SK-N-SH (cell line): Measurements from ENCODE around the gene TAOK3. TPM values are rescaled to one million over a fixed set of nuclear protein-coding genes. Genes with fewer than 3 reads are reported as not detected.

Source experiments
- CTCF ChIA-PET: fragments of 300-600, 350-600 bp; formaldehyde crosslinking; extraction: SDS; loops from one replicate; lab custom pipeline; 2021; lab: Yijun Ruan, JAX
- POLR2A ChIA-PET: fragments of 350-600 bp; sonication (Branson Sonifier 250); formaldehyde crosslinking; extraction: SDS; loops from one replicate; lab custom pipeline; 2020; ENCODE audit warnings: antibody characterized with exemption, inconsistent platforms; lab: Yijun Ruan, JAX
- DNase-seq: peaks from one replicate; pipeline ENCODE4 v3.0.0; 2012
- H2AFZ ChIP-seq: fragments of 200-600 bp; sonication (generic); 2 replicates; pipeline ENCODE4 v1.8.1; 2016; ENCODE audit warnings: antibody characterized with exemption, mild to moderate bottlenecking, low read depth
- H3F3A ChIP-seq: fragments of 200-600 bp; sonication (generic); replicated peaks from 2 replicates; pipeline ENCODE3; 2016; ENCODE audit warnings: antibody characterized with exemption, mild to moderate bottlenecking; ENCODE audit not compliant: insufficient read depth
- H3K27ac ChIP-seq, 2 experiments: fragments of 200-500 bp in 1 of 2; fragments of 200-600 bp in 1 of 2; sonication (Bioruptor generic) in 1 of 2; sonication (generic), shearing (Covaris generic) in 1 of 2; 2 replicates each; pipeline versions ENCODE4 v1.5.1 to v1.6.1; 2014 to 2016; ENCODE audit warnings: low read depth in 2 of 2, inconsistent platforms in 1 of 2, low read length in 1 of 2, mild to moderate bottlenecking in 1 of 2, mixed read lengths in 1 of 2
- H3K27me3 ChIP-seq: fragments of 200-600 bp; sonication (generic), shearing (Covaris generic); 2 replicates; pipeline ENCODE4 v1.6.1; 2016; ENCODE audit warnings: mixed run types; ENCODE audit not compliant: insufficient read depth
- H3K36me3 ChIP-seq, 2 experiments: fragments of 200-500 bp in 1 of 2; fragments of 200-600 bp in 1 of 2; sonication (Bioruptor generic) in 1 of 2; sonication (generic) in 1 of 2; replicated peaks in 1 of 2; 2 replicates each; pipeline versions ENCODE3 to v1.5.1; 2014 to 2016; ENCODE audit warnings: low read length in 1 of 2, mild to moderate bottlenecking in 1 of 2; ENCODE audit not compliant: insufficient read depth in 2 of 2, control insufficient read depth in 1 of 2
- H3K4me1 ChIP-seq, 2 experiments: fragments of 200-500 bp in 1 of 2; fragments of 200-600 bp in 1 of 2; sonication (Bioruptor generic) in 1 of 2; sonication (generic), shearing (Covaris generic) in 1 of 2; 2 replicates each; pipeline versions ENCODE4 v1.5.1 to v1.6.1; 2014 to 2016; ENCODE audit warnings: low read depth in 1 of 2, low read length in 1 of 2, mixed run types in 1 of 2; ENCODE audit not compliant: insufficient read depth in 2 of 2, control insufficient read depth in 1 of 2
- H3K4me2 ChIP-seq: fragments of 200-600 bp; sonication (generic), shearing (Covaris generic); 2 replicates; pipeline ENCODE4 v1.6.1; 2017; ENCODE audit warnings: mixed run types
- H3K4me3 ChIP-seq, 2 experiments: fragments of 200-500 bp in 1 of 2; fragments of 200-600 bp in 1 of 2; sonication (Bioruptor generic) in 1 of 2; sonication (generic), shearing (Covaris generic) in 1 of 2; 2 replicates each; pipeline versions ENCODE4 v1.5.1 to v1.8.1; 2014 to 2016; ENCODE audit warnings: low read depth in 2 of 2, inconsistent platforms in 1 of 2, low read length in 1 of 2, mild to moderate bottlenecking in 1 of 2, mixed read lengths in 1 of 2, moderate library complexity in 1 of 2
- H3K79me2 ChIP-seq: fragments of 200-600 bp; sonication (generic); 2 replicates; pipeline ENCODE4 v1.8.1; 2017; ENCODE audit warnings: mild to moderate bottlenecking; ENCODE audit not compliant: insufficient read depth
- H3K9ac ChIP-seq: fragments of 200-600 bp; sonication (generic); 2 replicates; pipeline ENCODE4 v1.6.1; 2017; ENCODE audit warnings: mixed run types
- H3K9me2 ChIP-seq: fragments of 200-600 bp; sonication (generic); 2 replicates; pipeline ENCODE4 v1.6.1; 2017; ENCODE audit warnings: mixed run types
- H3K9me3 ChIP-seq: fragments of 200-600 bp; sonication (generic); 2 replicates; pipeline ENCODE4 v1.6.1; 2017; ENCODE audit warnings: mixed run types, mild to moderate bottlenecking, moderate library complexity
- H4K20me1 ChIP-seq: fragments of 200-600 bp; sonication (generic); 2 replicates; pipeline ENCODE4 v1.6.1; 2017; ENCODE audit warnings: mild to moderate bottlenecking, mixed run types; ENCODE audit not compliant: insufficient read depth
- ELF1 ChIP-seq: IDR thresholded peaks from 2 replicates; pipeline ENCODE4 v1.4.0; 2012
- EZH2phosphoT487 ChIP-seq: fragments of 200-600 bp; sonication (generic); IDR thresholded peaks from 2 replicates; pipeline ENCODE4 v1.6.1; 2017; ENCODE audit warnings: low read depth, mixed run types, mild to moderate bottlenecking, antibody characterized with exemption, moderate library complexity, borderline replicate concordance
- FOXJ3 ChIP-seq: sonication (generic); formaldehyde crosslinking; IDR thresholded peaks from 2 replicates; pipeline ENCODE4 v1.5.1; 2020; ENCODE audit warnings: mild to moderate bottlenecking, missing genetic modification reagents
- GATA2 ChIP-seq: sonication (generic); formaldehyde crosslinking; IDR thresholded peaks from 2 replicates; pipeline ENCODE4 v1.5.0; 2020; ENCODE audit warnings: mild to moderate bottlenecking, missing genetic modification reagents
- JUND ChIP-seq: IDR thresholded peaks from 2 replicates; pipeline ENCODE4 v1.4.0; 2012
- MEF2A ChIP-seq: IDR thresholded peaks from 2 replicates; pipeline ENCODE4 v1.4.0; 2012; ENCODE audit warnings: low read depth, borderline replicate concordance
- MXI1 ChIP-seq: IDR thresholded peaks from 2 replicates; pipeline ENCODE4 v1.6.1; 2012; ENCODE audit warnings: mild to moderate bottlenecking, low read depth, low read length, improper control_type of control experiment
- NFIC ChIP-seq: IDR thresholded peaks from 2 replicates; pipeline ENCODE4 v1.4.0; 2012; ENCODE audit warnings: borderline replicate concordance
- NRF1 ChIP-seq: IDR thresholded peaks from 2 replicates; pipeline ENCODE4 v1.6.1; 2012; ENCODE audit warnings: low read depth, mild to moderate bottlenecking, low read length
- RAD21 ChIP-seq: IDR thresholded peaks from 2 replicates; pipeline ENCODE4 v1.6.1; 2012; ENCODE audit warnings: mild to moderate bottlenecking, low read length
- RCOR1 ChIP-seq: fragments of 150-350 bp; IDR thresholded peaks from 2 replicates; pipeline ENCODE4 v1.6.1; 2017; ENCODE audit warnings: antibody characterized with exemption, low read length
- RXRA ChIP-seq: IDR thresholded peaks from 2 replicates; pipeline ENCODE4 v1.4.0; 2012; ENCODE audit warnings: low read depth, mild to moderate bottlenecking, borderline replicate concordance
- SMC3 ChIP-seq: IDR thresholded peaks from 2 replicates; pipeline ENCODE4 v1.6.1; 2012; ENCODE audit warnings: low read depth, low read length, improper control_type of control experiment
- TAF1 ChIP-seq: IDR thresholded peaks from 2 replicates; pipeline ENCODE4 v1.6.1; 2012; ENCODE audit warnings: low read depth, mild to moderate bottlenecking, low read length, moderate library complexity, borderline replicate concordance
- TCF12 ChIP-seq: IDR thresholded peaks from 2 replicates; pipeline ENCODE4 v1.4.0; 2012
- TEAD4 ChIP-seq: IDR thresholded peaks from 2 replicates; pipeline ENCODE4 v1.4.0; 2012; ENCODE audit warnings: mild to moderate bottlenecking, borderline replicate concordance; ENCODE audit not compliant: insufficient read depth
- USF1 ChIP-seq: IDR thresholded peaks from 2 replicates; pipeline ENCODE4 v1.4.0; 2012; ENCODE audit warnings: low read depth, borderline replicate concordance
- YY1 ChIP-seq: IDR thresholded peaks from 2 replicates; pipeline ENCODE4 v1.4.0; 2012; ENCODE audit warnings: low read depth, mild to moderate bottlenecking
- WGBS: methylation state at CpG from one replicate; pipeline ENCODE4 v1.1.6; 2017; ENCODE audit warnings: low lambda C conversion rate; 5-methylcytosine and 5-hydroxymethylcytosine counted together
- polyA plus RNA-seq, 3 experiments: library from polyadenylated mRNA; depleted of rRNA; stranded (reverse); fragments of >200 nt; gene quantifications; 2 replicates each; pipeline ENCODE4 v1.2.3, GENCODE V29; 2012
- TF ChIP-seq, protein P1 (sequence below): IDR thresholded peaks from 2 replicates; pipeline ENCODE4; 2012

The TAOK3 gene
- polyA plus RNA-seq, 1 of the 3 experiments (the other 2 are of a cell fraction), result 18.1 TPM

DNA sequence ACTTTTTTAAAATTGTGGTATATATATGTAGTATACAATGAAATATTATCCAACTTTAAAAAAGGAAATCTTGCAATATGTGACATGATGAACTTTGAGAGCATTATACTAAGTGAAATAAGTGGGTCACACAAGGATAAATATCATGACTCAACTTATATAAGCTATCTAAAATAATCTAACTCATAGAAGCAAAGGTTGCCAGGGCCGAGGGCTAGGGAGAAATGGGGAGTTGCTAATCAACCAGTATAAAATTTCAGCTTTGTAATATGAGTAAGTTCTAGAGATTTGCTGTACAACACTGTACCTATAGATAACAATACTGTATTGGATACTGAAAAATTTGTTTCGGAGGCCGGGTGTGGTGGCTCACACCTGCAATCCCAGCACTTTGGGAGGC lies 38.5 kb downstream of the TAOK3 start:
- H4K20me1 ChIP-seq, result no peaks in the 10 kb centered on the region
- H3K36me3 ChIP-seq, result peaks cover 0 to 3% of the 10 kb centered on the region in 2 experiments
- H3K27me3 ChIP-seq, result no peaks in the 10 kb centered on the region
- H3K9me2 ChIP-seq, result no peaks in the 10 kb centered on the region
- no peak overlapping the region for H2AFZ ChIP-seq
- WGBS, result 83% methylated on average over 3 of the region's 3 CpGs
- no peak overlapping the region for H3K27ac ChIP-seq
- H3K4me3 ChIP-seq, result no peak overlapping the region
- no peak overlapping the region for H3K9ac ChIP-seq
- peaks cover 16% of the 10 kb centered on the region for H3F3A ChIP-seq
- peaks cover 26% of the 10 kb centered on the region for H3K79me2 ChIP-seq
- H3K4me1 ChIP-seq, result peaks cover 21 to 39% of the 10 kb centered on the region in 2 experiments
- no peak overlapping the region for H3K4me2 ChIP-seq
- TF ChIP-seq RAD21 (no peak), FOXJ3 (CRISPR knock-in tag) (no peak), SMC3 (no peak), RCOR1 (no peak), YY1 (no peak), ELF1 (no peak), USF1 (no peak), EZH2phosphoT487 (no peak), JUND (no peak), TCF12 (no peak), TAF1 (no peak), MXI1 (no peak), TEAD4 (no peak), RXRA (no peak), NFIC (no peak)
- CTCF ChIA-PET, result interaction anchor here (1.5 to 2.3 kb wide), 2 partner anchors 42 to 151 kb away, joined by 3 to 13 read pairs; partner anchors contain the start of gene SUDS3
- no peaks in the 10 kb centered on the region for H3K9me3 ChIP-seq
- DNase-seq, result no peak
- POLR2A ChIA-PET, result no interaction called here

GRCh38 chr12:118332511-118332910 lies 40.2 kb downstream of the TAOK3 start:
- DNase-seq, result no peak
- H3K27me3 ChIP-seq, result no peaks in the 10 kb centered on the region
- no peak overlapping the region for H3K4me2 ChIP-seq
- H3K79me2 ChIP-seq, result peaks cover 36% of the 10 kb centered on the region
- no peaks in the 10 kb centered on the region for H3K9me2 ChIP-seq
- 53% methylated on average over 4 of the region's 4 CpGs for WGBS
- no peaks in the 10 kb centered on the region for H3K9me3 ChIP-seq
- ChIA-PET POLR2A (no interaction called here), CTCF (interaction anchor here (0.7 to 0.9 kb wide), 4 partner anchors 14 to 151 kb away, joined by 3 to 5 read pairs (median 3); no protein-coding TSS in a partner anchor)
- no peaks in the 10 kb centered on the region for H4K20me1 ChIP-seq
- peaks cover 31 to 56% of the 10 kb centered on the region in 2 experiments for H3K4me1 ChIP-seq
- peaks cover 0 to 3% of the 10 kb centered on the region in 2 experiments for H3K36me3 ChIP-seq
- TF ChIP-seq GATA2 (CRISPR knock-in tag) (no peak), MEF2A (peak; percentile 71; the same call in 1 of the 2 replicates), RCOR1 (peak; percentile 33; the same call in 1 of the 2 replicates), NRF1 (no peak)
- TF ChIP-seq, protein P1, sequence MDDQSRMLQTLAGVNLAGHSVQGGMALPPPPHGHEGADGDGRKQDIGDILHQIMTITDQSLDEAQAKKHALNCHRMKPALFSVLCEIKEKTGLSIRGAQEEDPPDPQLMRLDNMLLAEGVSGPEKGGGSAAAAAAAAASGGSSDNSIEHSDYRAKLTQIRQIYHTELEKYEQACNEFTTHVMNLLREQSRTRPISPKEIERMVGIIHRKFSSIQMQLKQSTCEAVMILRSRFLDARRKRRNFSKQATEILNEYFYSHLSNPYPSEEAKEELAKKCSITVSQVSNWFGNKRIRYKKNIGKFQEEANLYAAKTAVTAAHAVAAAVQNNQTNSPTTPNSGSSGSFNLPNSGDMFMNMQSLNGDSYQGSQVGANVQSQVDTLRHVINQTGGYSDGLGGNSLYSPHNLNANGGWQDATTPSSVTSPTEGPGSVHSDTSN, result no peak
- no peak overlapping the region for H3K4me3 ChIP-seq
- H3K27ac ChIP-seq, result no peak overlapping the region
- H3K9ac ChIP-seq, result no peak overlapping the region
- peaks cover 26% of the 10 kb centered on the region for H3F3A ChIP-seq
- H2AFZ ChIP-seq, result no peak overlapping the region
